NCI-H2081 (cell line): ENCODE data around the gene PDCD4.
A peak's percentile ranks its signal among the peaks of the same experiment; 100 is the strongest.
"Not testable (repeated sequence)": the region's sequence is repeated elsewhere in the genome, so short reads cannot be mapped to it uniquely, and the experiment has no call there.

Experiments
- DNase-seq, 2 experiments: peaks; one replicate each; lab custom pipeline; 2025; lab: John Stamatoyannopoulos, UW

Gene PDCD4

GRCh38 chr10:110861476-110861875, 10.3 kb upstream of the PDCD4 start:
- no peak for DNase-seq

- no peak for DNase-seq
These were observed 9.6 kb upstream of the PDCD4 start for GRCh38 chr10:110861930-110862649.

GRCh38 chr10:110862961-110863360, 8.8 kb upstream of the PDCD4 start:
- DNase-seq, result no peak

GRCh38 chr10:110863361-110863760, 8.4 kb upstream of the PDCD4 start:
- DNase-seq, result no peak

- no peak for DNase-seq
These were observed 7.8 kb upstream of the PDCD4 start for GRCh38 chr10:110863956-110864355.

- no peak for DNase-seq
These were observed 7.0 kb upstream of the PDCD4 start for GRCh38 chr10:110864662-110865140.

GRCh38 chr10:110865186-110865808, 6.4 kb upstream of the PDCD4 start:
- DNase-seq, result no peak

- DNase-seq, result no peak
These were observed 5.8 kb upstream of the PDCD4 start for GRCh38 chr10:110865809-110866482.

- DNase-seq, result not testable (repeated sequence)
These were observed 4.5 kb upstream of the PDCD4 start for GRCh38 chr10:110867011-110867806.

GRCh38 chr10:110867807-110868465, 3.8 kb upstream of the PDCD4 start:
- no peak for DNase-seq

GRCh38 chr10:110868981-110869380, 2.7 kb upstream of the PDCD4 start:
- no peak for DNase-seq

- no peak for DNase-seq
These were observed 868 bp upstream of the PDCD4 start for GRCh38 chr10:110870823-110871297.

GRCh38 chr10:110872145-110872983, 636 bp downstream of the PDCD4 start:
- DNase-seq, result peak; percentile 51 to 58

- no peak for DNase-seq
These were observed 1.5 kb downstream of the PDCD4 start for GRCh38 chr10:110872984-110873923.

- DNase-seq, result no peak
These were observed 2.2 kb downstream of the PDCD4 start for GRCh38 chr10:110873951-110874350.

GRCh38 chr10:110876000-110876399, 4.3 kb downstream of the PDCD4 start:
- DNase-seq, result no peak

- no peak for DNase-seq
These were observed 5.1 kb downstream of the PDCD4 start for GRCh38 chr10:110876788-110877187.

GRCh38 chr10:110880012-110880411, 8.3 kb downstream of the PDCD4 start:
- no peak for DNase-seq

- DNase-seq, result no peak
These were observed 9.5 kb downstream of the PDCD4 start for GRCh38 chr10:110881247-110881646.
